ENCODE data around the gene HIPK1.

Gene HIPK1

DNA sequence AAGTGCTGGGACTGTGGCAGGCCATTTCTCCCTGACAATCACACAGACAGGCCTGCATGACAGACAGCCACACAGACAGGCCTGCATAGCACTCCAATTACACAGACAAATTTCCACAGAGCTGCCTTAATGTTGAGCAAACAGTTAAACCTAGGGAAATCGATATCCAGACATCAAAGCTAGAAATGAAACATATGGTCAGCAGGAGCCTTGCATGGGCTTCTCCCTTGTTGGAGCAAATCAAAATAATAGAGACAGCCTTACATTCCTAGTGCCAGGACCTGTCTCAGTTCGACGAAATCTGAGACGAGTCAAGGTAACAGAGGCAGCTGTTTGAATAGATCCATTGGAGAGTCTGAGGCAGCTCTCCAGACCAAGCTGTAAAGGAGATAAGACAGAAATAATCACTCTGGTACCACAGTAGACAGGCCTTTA is 92.6 kb downstream of the HIPK1 start:
- no peak for DNase-seq

DNA sequence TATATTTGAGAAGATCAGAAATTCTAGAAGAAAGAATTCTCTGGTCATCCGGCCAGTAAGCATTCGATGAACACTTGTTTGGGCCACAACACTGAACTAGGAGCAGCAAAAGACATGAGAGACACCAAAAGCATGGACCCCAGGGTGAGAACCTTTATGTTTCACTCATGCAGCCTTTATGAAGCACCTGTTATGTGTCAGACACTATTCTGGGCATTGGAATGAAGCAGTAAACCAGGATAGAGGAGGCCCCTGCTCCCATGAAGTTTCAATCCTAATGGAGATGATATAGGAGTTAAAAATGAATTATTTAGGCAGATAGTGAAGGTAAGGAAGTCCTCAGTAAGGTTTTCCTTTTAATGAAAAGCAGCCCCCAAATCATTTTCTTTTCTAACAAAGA is 93.8 kb downstream of the HIPK1 start:
- DNase-seq: no peak

DNA sequence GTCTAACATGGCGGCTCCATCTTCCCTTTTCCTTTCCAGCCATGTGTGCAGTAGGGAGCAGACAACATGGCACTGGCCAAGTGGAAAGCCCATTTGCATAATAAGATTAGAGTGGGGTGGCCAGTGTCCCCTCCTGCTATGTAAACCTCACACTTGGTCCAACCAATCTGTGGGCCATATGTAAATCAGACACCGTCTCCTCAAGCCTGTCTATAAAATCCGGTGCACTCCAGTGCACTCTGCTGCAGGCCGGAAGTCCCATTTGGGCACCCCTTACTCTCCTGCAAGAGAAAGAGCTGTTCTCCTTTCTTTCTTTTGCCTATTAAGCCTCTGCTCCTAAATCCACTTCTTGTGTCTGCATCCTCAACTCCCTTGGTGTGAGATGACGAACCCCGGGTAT is 94.3 kb downstream of the HIPK1 start:
- no peak for DNase-seq

DNA sequence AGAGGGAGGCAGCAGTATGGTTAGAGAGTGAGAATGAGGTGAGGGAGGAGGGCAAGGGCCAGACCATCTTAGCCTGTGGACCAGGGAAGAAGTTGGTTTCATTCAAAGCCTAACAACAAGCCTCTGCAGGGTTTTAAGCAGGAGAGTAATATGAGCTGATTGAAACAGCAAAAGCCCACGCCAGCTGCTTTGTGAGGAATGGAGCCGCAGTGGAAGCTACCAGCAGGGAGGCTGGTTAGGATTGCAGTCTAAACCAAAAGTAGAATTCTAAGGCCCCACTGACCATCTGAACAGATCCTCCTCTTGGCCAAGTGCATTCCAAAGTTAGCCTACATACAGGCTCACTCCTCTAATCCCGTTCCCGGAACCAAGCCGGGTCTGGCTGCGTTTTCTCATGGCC is 94.9 kb downstream of the HIPK1 start:
- no peak for DNase-seq

DNA sequence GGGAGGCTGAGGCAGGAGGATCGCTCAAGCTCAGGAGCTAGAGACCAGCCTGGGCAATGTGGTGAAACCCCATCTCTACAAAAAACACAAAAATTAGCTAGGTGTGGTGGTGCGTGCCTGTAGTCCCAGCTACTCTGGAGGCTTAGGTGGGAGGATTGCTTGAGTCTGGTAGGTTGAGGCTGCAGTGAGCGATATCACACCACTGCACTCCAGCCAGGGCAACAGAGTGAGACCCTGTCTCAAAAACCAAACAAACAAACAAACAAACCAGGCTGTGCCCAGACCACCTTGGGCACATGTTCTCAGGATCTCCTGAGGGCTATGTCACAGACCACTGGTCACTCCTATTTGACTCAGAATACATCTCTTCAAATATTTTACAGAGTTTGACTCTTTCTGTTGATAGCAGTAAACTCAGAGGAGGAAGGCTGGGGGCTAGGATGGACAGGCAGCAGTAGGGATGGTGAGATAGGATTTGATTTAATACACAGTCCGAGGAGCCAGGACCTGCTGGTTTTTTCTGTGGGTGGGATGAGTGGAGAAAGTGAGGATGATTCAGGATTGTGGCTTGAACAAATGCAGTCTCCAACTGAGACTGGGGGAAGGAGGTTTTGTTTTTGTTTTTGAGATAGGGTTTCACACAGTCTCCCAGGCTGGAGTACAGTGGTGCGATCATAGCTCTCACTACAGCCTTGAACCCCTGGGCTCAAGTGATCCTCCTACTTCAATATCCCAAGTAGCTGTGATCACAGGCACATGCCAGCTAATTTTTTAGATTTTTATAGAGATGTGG is 96.7 kb downstream of the HIPK1 start:
- no peak for DNase-seq

DNA sequence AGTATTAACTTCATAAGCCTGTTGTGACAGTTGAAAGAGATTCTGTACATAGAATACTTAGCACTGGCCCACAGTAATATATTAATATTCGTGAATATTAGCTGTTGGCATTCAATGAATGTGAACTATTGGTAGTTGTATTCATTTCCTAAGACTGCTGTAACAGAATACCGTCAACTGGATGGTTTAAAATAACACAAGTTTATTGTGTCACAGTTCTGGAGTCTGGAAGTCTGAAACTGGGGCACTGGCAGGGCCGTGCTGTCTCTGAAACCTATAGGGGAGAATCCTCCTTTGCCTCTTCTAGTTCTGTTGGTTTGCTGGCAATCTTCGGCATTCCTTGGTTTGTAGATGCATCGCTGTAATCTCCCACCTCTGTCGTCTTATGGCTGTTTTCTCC is 97.7 kb downstream of the HIPK1 start:
- no peak for DNase-seq
